IPS-11a (cell line): ENCODE data around the gene ENKD1.

Experiments used
- H3K4me3 ChIP-seq: one replicate; pipeline ENCODE4 v1.5.1; 2013; ENCODE audit warnings: low read depth, low read length, control low read depth

ENKD1 gene

GRCh38 chr16:67651847-67652246, 14.7 kb downstream of the ENKD1 start:
- no peak overlapping the region for H3K4me3 ChIP-seq

GRCh38 chr16:67651039-67651438, 15.5 kb downstream of the ENKD1 start:
- no peak overlapping the region for H3K4me3 ChIP-seq

- no peak overlapping the region for H3K4me3 ChIP-seq
Measured at GRCh38 chr16:67650023-67650422, 16.5 kb downstream of the ENKD1 start.

- no peak overlapping the region for H3K4me3 ChIP-seq
Measured at GRCh38 chr16:67649494-67649931, 17.0 kb downstream of the ENKD1 start.

GRCh38 chr16:67648764-67649407, 17.7 kb downstream of the ENKD1 start:
- no peak overlapping the region for H3K4me3 ChIP-seq

GRCh38 chr16:67648088-67648763, 18.3 kb downstream of the ENKD1 start:
- no peak overlapping the region for H3K4me3 ChIP-seq

- H3K4me3 ChIP-seq, result no peak overlapping the region
Measured at GRCh38 chr16:67647681-67648080, 18.9 kb downstream of the ENKD1 start.

- H3K4me3 ChIP-seq, result no peak overlapping the region
Measured at GRCh38 chr16:67647111-67647651, 19.4 kb downstream of the ENKD1 start.

- peak overlapping the region; percentile 35 for H3K4me3 ChIP-seq
Measured at GRCh38 chr16:67645397-67646121, 21.0 kb downstream of the ENKD1 start.

GRCh38 chr16:67644038-67644437, 22.5 kb downstream of the ENKD1 start:
- no peak overlapping the region for H3K4me3 ChIP-seq

- no peak overlapping the region for H3K4me3 ChIP-seq
Measured at GRCh38 chr16:67641779-67642708, 24.5 kb downstream of the ENKD1 start.

- no peak overlapping the region for H3K4me3 ChIP-seq
Measured at GRCh38 chr16:67637625-67638024, 28.9 kb downstream of the ENKD1 start.

- H3K4me3 ChIP-seq, result no peak overlapping the region
Measured at GRCh38 chr16:67636713-67637112, 29.8 kb downstream of the ENKD1 start.

- no peak overlapping the region for H3K4me3 ChIP-seq
Measured at GRCh38 chr16:67632415-67633172, 34.0 kb downstream of the ENKD1 start.

- no peak overlapping the region for H3K4me3 ChIP-seq
Measured at GRCh38 chr16:67628216-67628615, 38.3 kb downstream of the ENKD1 start.

GRCh38 chr16:67613808-67614207, 52.7 kb downstream of the ENKD1 start:
- H3K4me3 ChIP-seq, result no peak overlapping the region
